ENCODE results near the gene CAMTA1. TPM values are rescaled to one million over a fixed set of nuclear protein-coding genes. Genes with fewer than 3 reads are reported as not detected.

CAMTA1 gene
- total RNA-seq, 1 experiment from 2014 or later: 69.5 TPM

- Histone ChIP-seq H2AFZ (ENCODE audit: low read depth, low read length, poor library complexity, severe bottlenecking) (no peak overlapping the region), H3K27me3 (ENCODE audit: insufficient read depth, low read length) (no peaks in the 10 kb centered on the region), H3K79me2 (ENCODE audit: insufficient read depth, low read length) (peaks cover 31% of the 10 kb centered on the region), H3K36me3 (ENCODE audit: control insufficient read depth in 1 of 2, insufficient read depth in 2 of 2, low read length in 2 of 2) (peaks cover 11 to 26% of the 10 kb centered on the region in 2 experiments; a peak in 3 of 4 replicates), H3K9ac (ENCODE audit: low read length) (no peak overlapping the region), H3K27ac (ENCODE audit: low read depth, low read length) (no peak overlapping the region), H3K4me3 (replicated peaks in 1 of 2; ENCODE audit: low read depth in 1 of 2, low read length in 2 of 2) (no peak overlapping the region), H4K20me1 (ENCODE audit: insufficient read depth) (no peaks in the 10 kb centered on the region), H3K9me2 (ENCODE audit: insufficient read depth) (no peaks in the 10 kb centered on the region), H3K4me1 (ENCODE audit: control insufficient read depth in 1 of 2, insufficient read depth in 2 of 2, low read length in 2 of 2) (peaks cover 0 to 5% of the 10 kb centered on the region in 2 experiments; a peak in 3 of 4 replicates), H3K4me2 (ENCODE audit: low read length) (no peak overlapping the region), H3K9me3 (ENCODE audit: control insufficient read depth in 1 of 2, insufficient read depth in 1 of 2, low read depth in 1 of 2, low read length in 2 of 2) (no peaks in the 10 kb centered on the region)
- ChIA-PET POLR2A (no interaction called here), RAD21 (ENCODE audit: low non-redundant PET in 1 of 2, low total read pairs in 2 of 2, uncharacterized antibody in 2 of 2, unreplicated experiment in 2 of 2) (no interaction called here), CTCF (no interaction called here)
- no peak for ATAC-seq
- BruUV-seq (replicated peaks): no TSS peak
- DNase-seq (ENCODE audit: low read depth, low spot score): no peak
- TF ChIP-seq POLR2AphosphoS5 (IDR thresholded peaks at IDR 0.05; ENCODE audit: low read depth, low read length) (no peak), FOSL1 (IDR thresholded peaks at IDR 0.05; ENCODE audit: low read depth) (no peak), SRF (IDR thresholded peaks at IDR 0.05; ENCODE audit: low read depth) (no peak), YY1 (IDR thresholded peaks at IDR 0.05; ENCODE audit: extremely low read depth, insufficient replicate concordance, low read depth, low read length) (no peak), SIN3A (IDR thresholded peaks at IDR 0.05; ENCODE audit: low read depth) (no peak)
- intact Hi-C loops (cut with micrococcal nuclease): no loop called here
These were observed 992.9 kb downstream of the CAMTA1 start for GRCh38 chr1:7778133-7778628.

- TSS peak; percentile 4 for BruUV-seq (replicated peaks)
- POLR2A ChIA-PET: no interaction called here
- DNase-seq (ENCODE audit: low read depth, low spot score): no peak
- Histone ChIP-seq H3K36me3 (ENCODE audit: control insufficient read depth in 1 of 2, insufficient read depth in 2 of 2, low read length in 2 of 2) (peaks cover 11% of the 10 kb centered on the region in 2 experiments; a peak in 3 of 4 replicates), H3K27me3 (ENCODE audit: insufficient read depth, low read length) (no peaks in the 10 kb centered on the region), H4K20me1 (ENCODE audit: insufficient read depth) (no peaks in the 10 kb centered on the region), H3K27ac (ENCODE audit: low read depth, low read length) (no peak overlapping the region), H3K9ac (ENCODE audit: low read length) (no peak overlapping the region), H3K4me3 (replicated peaks in 1 of 2; ENCODE audit: low read depth in 1 of 2, low read length in 2 of 2) (no peak overlapping the region), H2AFZ (ENCODE audit: low read depth, low read length, poor library complexity, severe bottlenecking) (no peak overlapping the region), H3K4me1 (ENCODE audit: control insufficient read depth in 1 of 2, insufficient read depth in 2 of 2, low read length in 2 of 2) (peaks cover 0 to 13% of the 10 kb centered on the region in 2 experiments; a peak in 3 of 4 replicates), H3K9me3 (ENCODE audit: control insufficient read depth in 1 of 2, insufficient read depth in 1 of 2, low read depth in 1 of 2, low read length in 2 of 2) (no peaks in the 10 kb centered on the region), H3K4me2 (ENCODE audit: low read length) (no peak overlapping the region), H3K79me2 (ENCODE audit: insufficient read depth, low read length) (peaks cover 7% of the 10 kb centered on the region), H3K9me2 (ENCODE audit: insufficient read depth) (no peaks in the 10 kb centered on the region)
- CTCF ChIA-PET: no interaction called here
- no peak for ATAC-seq
- RAD21 ChIA-PET (ENCODE audit: low non-redundant PET in 1 of 2, low total read pairs in 2 of 2, uncharacterized antibody in 2 of 2, unreplicated experiment in 2 of 2): no interaction called here
- intact Hi-C loops (cut with micrococcal nuclease): loop anchor here (5.0 kb wide), 1 partner anchor 181 kb away; the partner anchor contains the start of gene PARK7
- TF ChIP-seq MAX (IDR thresholded peaks at IDR 0.05) (no peak), EZH2 (IDR thresholded peaks at IDR 0.05) (no peak), EGR1 (IDR thresholded peaks at IDR 0.05; ENCODE audit: low read depth) (no peak)
These were observed 995.7 kb downstream of the CAMTA1 start for GRCh38 chr1:7780976-7781375.

Data from HCT116 (cell line).